ENCODE data around the gene GDPD5.
A peak's percentile ranks its signal among the peaks of the same experiment; 100 is the strongest.

GDPD5 gene

GRCh38 chr11:75468534-75469340 lies 57.0 kb downstream of the GDPD5 start:
- ATAC-seq: no peak
- TF ChIP-seq, protein P1, sequence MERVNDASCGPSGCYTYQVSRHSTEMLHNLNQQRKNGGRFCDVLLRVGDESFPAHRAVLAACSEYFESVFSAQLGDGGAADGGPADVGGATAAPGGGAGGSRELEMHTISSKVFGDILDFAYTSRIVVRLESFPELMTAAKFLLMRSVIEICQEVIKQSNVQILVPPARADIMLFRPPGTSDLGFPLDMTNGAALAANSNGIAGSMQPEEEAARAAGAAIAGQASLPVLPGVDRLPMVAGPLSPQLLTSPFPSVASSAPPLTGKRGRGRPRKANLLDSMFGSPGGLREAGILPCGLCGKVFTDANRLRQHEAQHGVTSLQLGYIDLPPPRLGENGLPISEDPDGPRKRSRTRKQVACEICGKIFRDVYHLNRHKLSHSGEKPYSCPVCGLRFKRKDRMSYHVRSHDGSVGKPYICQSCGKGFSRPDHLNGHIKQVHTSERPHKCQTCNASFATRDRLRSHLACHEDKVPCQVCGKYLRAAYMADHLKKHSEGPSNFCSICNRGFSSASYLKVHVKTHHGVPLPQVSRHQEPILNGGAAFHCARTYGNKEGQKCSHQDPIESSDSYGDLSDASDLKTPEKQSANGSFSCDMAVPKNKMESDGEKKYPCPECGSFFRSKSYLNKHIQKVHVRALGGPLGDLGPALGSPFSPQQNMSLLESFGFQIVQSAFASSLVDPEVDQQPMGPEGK (CRISPR knock-in tag; IDR thresholded peaks at IDR 0.05; ENCODE audit: borderline replicate concordance): no peak
- TF ChIP-seq TOX (CRISPR knock-in tag; IDR thresholded peaks at IDR 0.05; ENCODE audit: borderline replicate concordance): no peak

DNA sequence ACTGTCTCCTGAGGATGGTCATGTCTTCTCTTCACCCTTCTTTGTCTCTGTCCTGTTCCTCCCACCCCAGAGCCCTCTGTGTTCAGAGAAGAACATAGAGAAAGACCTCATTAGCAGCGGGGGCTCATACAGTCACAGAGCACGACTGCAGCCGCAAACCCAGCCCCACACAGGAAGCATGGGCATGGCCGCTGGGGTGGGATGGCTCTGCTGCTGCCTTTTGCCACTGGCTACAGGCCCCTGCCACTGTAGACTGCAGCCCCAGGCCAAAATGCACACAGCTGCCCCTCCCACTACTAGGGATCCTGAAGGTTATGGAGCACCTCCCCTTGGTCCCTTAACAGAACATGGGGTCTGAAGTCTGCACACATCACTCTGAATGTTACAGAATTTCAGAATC lies 57.9 kb downstream of the GDPD5 start:
- TF ChIP-seq, protein P2, sequence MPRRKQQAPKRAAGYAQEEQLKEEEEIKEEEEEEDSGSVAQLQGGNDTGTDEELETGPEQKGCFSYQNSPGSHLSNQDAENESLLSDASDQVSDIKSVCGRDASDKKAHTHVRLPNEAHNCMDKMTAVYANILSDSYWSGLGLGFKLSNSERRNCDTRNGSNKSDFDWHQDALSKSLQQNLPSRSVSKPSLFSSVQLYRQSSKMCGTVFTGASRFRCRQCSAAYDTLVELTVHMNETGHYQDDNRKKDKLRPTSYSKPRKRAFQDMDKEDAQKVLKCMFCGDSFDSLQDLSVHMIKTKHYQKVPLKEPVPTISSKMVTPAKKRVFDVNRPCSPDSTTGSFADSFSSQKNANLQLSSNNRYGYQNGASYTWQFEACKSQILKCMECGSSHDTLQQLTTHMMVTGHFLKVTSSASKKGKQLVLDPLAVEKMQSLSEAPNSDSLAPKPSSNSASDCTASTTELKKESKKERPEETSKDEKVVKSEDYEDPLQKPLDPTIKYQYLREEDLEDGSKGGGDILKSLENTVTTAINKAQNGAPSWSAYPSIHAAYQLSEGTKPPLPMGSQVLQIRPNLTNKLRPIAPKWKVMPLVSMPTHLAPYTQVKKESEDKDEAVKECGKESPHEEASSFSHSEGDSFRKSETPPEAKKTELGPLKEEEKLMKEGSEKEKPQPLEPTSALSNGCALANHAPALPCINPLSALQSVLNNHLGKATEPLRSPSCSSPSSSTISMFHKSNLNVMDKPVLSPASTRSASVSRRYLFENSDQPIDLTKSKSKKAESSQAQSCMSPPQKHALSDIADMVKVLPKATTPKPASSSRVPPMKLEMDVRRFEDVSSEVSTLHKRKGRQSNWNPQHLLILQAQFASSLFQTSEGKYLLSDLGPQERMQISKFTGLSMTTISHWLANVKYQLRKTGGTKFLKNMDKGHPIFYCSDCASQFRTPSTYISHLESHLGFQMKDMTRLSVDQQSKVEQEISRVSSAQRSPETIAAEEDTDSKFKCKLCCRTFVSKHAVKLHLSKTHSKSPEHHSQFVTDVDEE (CRISPR knock-in tag; IDR thresholded peaks at IDR 0.05): no peak
- ATAC-seq: no peak

DNA sequence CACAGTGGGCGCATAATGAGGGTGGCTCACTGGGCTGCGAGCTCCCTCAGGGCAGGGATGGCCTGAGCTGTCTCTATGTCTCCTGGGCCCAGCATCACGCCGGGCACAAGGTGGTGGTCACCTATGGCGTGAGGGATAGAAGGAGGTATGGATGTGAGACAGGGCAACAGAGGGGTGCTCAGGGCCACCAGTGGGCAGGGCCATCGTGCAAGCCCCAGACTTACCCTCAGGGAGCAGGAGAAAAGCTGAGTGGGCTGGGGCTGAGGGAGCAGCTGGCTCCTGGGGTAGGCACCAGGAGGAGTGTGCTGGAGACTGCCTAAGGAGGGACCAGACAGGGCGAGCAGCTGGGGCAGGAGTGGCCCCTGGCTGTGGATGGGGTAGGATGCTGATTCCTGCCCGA lies 58.4 kb downstream of the GDPD5 start:
- no peak for ATAC-seq
- TF ChIP-seq ZFP30 (CRISPR knock-in tag; IDR thresholded peaks at IDR 0.05) (no peak), RARB (CRISPR knock-in tag; IDR thresholded peaks at IDR 0.05) (no peak), ZNF565 (CRISPR knock-in tag; conservative IDR thresholded peaks at IDR 0.05; ENCODE audit: low read depth) (no peak), OSR1 (CRISPR knock-in tag; IDR thresholded peaks at IDR 0.05) (no peak), ZNF8 (CRISPR knock-in tag; IDR thresholded peaks at IDR 0.05) (no peak), TOX (CRISPR knock-in tag; IDR thresholded peaks at IDR 0.05; ENCODE audit: borderline replicate concordance) (no peak), ZC3H10 (CRISPR knock-in tag; IDR thresholded peaks at IDR 0.05) (no peak), BACH2 (CRISPR knock-in tag; IDR thresholded peaks at IDR 0.05; ENCODE audit: borderline replicate concordance) (no peak), ARNTL (CRISPR knock-in tag; IDR thresholded peaks at IDR 0.05; ENCODE audit: borderline replicate concordance, low read depth) (no peak), TCF4 (CRISPR knock-in tag; IDR thresholded peaks at IDR 0.05; ENCODE audit: borderline replicate concordance) (no peak), GLIS3 (CRISPR knock-in tag; IDR thresholded peaks at IDR 0.05) (no peak), POU6F1 (CRISPR knock-in tag; IDR thresholded peaks at IDR 0.05; ENCODE audit: borderline replicate concordance, low read depth) (no peak)

GRCh38 chr11:75465701-75466531 lies 59.8 kb downstream of the GDPD5 start:
- ATAC-seq: peak; percentile 65
- TF ChIP-seq GLIS3 (CRISPR knock-in tag; IDR thresholded peaks at IDR 0.05) (no peak), ZNF565 (CRISPR knock-in tag; conservative IDR thresholded peaks at IDR 0.05; ENCODE audit: low read depth) (no peak), ZFP3 (CRISPR knock-in tag; IDR thresholded peaks at IDR 0.05) (no peak), TOX (CRISPR knock-in tag; IDR thresholded peaks at IDR 0.05; ENCODE audit: borderline replicate concordance) (no peak), ZNF70 (CRISPR knock-in tag; IDR thresholded peaks at IDR 0.05) (no peak), CSDC2 (CRISPR knock-in tag; IDR thresholded peaks at IDR 0.05) (no peak), ZNF8 (CRISPR knock-in tag; IDR thresholded peaks at IDR 0.05) (no peak), OSR1 (CRISPR knock-in tag; IDR thresholded peaks at IDR 0.05) (no peak), TCF4 (CRISPR knock-in tag; IDR thresholded peaks at IDR 0.05; ENCODE audit: borderline replicate concordance) (no peak), ZC3H10 (CRISPR knock-in tag; IDR thresholded peaks at IDR 0.05) (no peak), POU6F1 (CRISPR knock-in tag; IDR thresholded peaks at IDR 0.05; ENCODE audit: borderline replicate concordance, low read depth) (no peak), PPARA (CRISPR knock-in tag; IDR thresholded peaks at IDR 0.05; ENCODE audit: borderline replicate concordance) (no peak), SNAI2 (CRISPR knock-in tag; IDR thresholded peaks at IDR 0.05) (no peak)
- TF ChIP-seq, protein P1 (CRISPR knock-in tag; IDR thresholded peaks at IDR 0.05; ENCODE audit: borderline replicate concordance): no peak
- TF ChIP-seq, protein P2 (CRISPR knock-in tag; IDR thresholded peaks at IDR 0.05): no peak
